Stimulated activated CD4-positive, alpha-beta T cell treated with anti-CD3 and anti-CD28 coated beads, Interleukin-2, amount 100 ng/mL, for 48 hours (primary cell): ENCODE measurements around the gene GABBR1.

ENCODE experiments used
- DNase-seq, 2 donors: peaks; one replicate each; pipeline ENCODE4 v3.0.0-alpha.2; 2020

The GABBR1 gene

GRCh38 chr6:29652198-29652584, 19.2 kb upstream of the GABBR1 start:
- DNase-seq = no peak

DNA sequence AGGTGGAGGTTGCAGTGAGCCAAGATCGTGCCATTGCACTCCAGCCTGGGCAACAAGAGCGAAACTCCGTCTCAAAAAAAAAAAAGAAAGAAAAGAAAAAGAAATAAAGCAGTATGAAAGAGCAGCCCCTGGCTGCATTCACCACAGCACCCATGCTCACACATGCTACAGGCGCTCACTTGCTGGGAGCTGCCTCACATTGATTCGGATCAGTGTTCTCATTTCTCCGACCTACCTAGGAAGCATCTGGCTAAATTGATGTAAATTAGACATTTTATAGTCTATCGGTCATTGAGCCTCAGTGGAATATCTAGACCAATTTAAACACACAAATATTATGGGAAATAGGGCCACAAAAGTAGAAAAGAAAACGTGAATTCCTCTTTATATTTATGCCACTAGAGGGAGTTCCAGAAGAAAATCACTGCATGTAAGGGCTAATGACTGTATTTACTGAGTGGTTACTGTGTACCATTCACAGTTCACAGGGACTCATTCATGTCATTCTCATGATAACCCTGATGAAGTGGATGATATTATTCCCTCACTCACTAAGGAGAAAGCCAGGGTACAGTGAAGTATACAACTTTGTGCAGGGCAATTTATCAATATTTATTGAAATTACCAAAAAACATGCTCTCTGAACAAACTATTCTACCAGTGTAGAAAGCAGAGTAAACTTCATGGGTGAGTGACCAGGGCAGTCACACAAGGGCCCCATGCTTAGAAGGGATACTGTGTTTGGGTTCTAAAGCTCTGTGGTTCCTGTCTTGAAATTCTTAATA, 18.6 kb upstream of the GABBR1 start:
- DNase-seq = no peak

- peak; percentile 98 to 100 for DNase-seq
Measured at GRCh38 chr6:29649701-29650673, 17.0 kb upstream of the GABBR1 start.

DNA sequence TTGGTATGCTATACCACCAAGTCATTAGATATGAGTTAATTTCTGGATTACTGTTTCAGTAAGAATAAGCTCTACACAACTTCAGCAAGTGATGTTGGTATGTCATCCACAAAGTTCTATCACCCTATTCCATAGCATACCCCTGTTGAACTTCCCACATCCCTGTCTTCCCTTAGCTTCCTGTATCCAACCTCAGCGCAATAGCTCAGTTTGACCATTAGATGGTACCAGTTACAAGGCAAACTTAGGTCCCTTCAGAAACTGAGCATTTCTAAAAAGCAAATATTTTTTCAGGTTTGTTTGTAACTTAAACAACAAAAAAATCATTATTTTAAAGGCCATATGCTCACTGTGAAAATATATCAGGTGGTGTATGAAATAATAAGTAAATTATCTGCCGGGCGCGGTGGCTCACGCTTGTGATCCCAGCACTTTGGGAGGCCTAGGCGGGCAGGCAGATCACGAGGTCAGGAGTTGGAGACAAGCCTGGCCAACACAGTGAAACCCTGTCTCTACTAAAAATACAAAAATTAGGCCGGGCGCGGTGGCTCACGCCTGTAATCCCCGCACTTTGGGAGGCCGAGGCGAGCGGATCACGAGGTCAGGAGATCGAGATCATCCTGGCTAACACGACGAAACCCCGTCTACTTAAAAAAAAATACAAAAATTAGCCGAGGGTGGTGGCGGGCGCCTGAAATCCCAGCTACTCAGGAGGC, 15.1 kb upstream of the GABBR1 start:
- no peak for DNase-seq

GRCh38 chr6:29641430-29642148, 8.6 kb upstream of the GABBR1 start:
- DNase-seq = no peak

DNA sequence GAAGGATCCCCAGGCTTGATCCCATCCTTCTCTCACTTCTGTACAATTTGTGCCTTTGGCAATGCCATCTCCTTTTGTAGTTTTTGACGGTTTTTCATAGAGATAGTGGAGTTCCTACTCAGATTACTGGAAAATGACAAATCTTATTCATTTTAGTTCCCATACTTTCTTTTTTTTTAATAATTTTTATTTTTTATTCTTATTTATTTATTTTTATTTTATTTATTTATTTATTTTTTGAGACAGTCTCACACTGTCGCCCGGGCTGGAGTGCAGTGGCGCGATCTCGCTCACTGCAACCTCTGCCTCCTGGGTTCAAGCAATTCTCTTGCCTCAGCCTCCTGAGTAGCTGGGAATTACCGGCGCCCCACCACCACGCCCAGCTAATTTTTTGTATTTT, 4.3 kb upstream of the GABBR1 start:
- no peak for DNase-seq

DNA sequence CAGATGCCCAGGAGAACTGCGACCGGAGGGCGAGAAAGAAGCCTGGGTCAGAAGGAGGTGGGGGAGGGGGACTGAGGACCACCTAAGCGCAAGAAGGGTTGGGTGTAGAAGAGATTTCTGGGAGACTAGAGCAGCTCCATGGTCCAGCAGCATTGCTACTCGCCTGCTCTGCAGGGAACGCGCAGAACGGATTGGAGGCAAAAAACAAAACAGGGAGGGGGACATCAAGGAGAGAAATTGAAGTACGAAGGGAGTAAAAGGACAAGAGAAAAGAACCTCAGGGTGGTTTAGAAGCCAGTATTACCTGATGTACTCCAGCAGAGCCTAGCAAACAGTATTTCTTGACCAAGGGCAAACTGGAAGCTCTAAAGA, 537 bp upstream of the GABBR1 start:
- no peak for DNase-seq

- peak in 1 of 2 donors; percentile 34 for DNase-seq
Measured at GRCh38 chr6:29631860-29632731, 887 bp downstream of the GABBR1 start.

DNA sequence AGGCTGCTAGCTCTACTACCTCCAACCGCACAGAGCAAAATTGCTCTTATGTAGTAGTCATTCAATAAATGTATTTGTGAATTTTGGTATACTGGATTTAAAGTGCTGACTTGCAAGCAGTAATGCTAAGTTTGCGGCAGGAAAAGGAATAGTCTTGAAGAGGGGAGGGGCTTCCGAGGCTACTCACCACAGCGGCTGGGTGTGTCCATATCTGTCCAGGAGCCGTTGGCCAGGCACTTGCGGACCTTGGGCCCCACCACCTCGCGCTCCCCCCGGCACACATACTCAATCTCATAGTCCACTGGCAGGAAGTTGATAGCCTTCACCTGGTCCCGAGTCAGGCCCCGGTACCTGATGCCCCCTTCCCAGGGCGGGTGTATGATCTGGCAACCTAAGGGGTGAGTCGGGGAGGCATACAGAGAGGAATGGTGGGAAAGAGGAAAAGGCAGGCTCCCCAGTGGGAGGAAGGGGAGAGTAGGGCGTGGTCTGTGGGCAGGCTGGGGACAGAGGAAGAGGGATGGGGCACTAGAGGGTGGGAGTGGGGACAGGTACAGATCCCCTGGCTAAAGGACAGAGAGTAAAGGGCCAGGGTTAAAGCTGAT, 1.7 kb downstream of the GABBR1 start:
- DNase-seq = no peak

DNA sequence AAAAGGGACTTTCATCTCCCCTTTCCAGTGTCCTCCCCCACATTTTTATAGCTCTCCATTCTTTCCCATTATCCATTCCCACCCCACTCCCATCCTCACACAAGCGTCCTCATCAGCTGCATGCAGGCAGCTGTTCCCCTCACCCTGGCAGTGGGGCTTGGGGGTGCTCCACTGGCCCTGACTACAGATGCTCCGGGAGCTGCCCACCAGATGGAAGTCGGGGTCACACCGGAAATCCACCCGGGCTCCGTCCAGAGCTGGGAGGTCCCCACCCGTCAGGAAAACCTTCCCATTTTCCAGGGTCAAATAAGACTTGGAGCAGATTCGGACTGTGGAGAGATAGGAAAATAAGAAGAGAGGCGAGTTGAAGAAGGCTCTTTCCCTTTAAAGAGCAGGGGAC, 2.7 kb downstream of the GABBR1 start:
- DNase-seq = no peak

- no peak for DNase-seq
Measured at GRCh38 chr6:29629571-29629970, 3.4 kb downstream of the GABBR1 start.

DNA sequence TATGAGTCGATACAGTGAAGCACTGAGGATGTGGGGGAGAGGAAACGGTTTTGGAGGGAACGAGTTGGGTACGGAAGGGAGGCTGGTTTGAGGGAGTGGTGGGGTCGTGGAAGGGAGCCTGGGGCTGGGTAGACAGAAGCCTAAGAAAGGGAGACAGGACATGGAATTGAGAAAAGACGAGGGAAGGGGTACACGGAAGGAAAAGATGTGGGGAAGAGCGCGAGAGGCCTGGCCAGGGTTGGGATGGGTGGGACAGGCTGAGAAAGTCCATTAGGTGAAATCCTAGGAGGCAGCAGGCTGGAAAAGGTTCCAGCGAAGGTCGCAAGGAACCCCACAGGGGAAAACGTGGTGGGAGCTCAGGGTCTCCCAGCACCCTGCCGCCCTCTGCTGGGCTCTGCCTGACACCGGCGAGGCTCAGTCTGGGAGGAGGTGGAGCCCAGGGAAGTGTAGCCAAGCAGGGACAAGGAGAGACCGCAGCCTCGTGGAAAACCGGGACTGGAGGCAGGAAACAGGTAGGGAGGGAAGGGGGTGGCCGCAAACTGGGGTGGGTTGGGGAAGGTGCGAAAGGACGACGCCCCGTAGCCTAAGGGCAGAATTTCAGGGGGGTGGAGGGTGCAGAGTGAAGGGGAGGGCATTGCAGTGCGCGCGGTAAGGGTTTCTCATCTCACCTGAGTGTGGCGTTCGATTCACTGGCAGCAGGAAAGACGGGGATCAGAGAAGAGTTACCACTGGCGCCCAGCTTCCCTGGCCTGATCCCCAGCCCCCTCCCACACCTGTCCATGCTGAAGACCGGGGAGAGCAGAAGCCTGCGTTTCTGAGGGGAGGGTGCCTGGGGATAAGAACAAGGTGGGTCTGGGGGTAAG, 4.3 kb downstream of the GABBR1 start:
- peak; percentile 55 to 63 for DNase-seq

DNA sequence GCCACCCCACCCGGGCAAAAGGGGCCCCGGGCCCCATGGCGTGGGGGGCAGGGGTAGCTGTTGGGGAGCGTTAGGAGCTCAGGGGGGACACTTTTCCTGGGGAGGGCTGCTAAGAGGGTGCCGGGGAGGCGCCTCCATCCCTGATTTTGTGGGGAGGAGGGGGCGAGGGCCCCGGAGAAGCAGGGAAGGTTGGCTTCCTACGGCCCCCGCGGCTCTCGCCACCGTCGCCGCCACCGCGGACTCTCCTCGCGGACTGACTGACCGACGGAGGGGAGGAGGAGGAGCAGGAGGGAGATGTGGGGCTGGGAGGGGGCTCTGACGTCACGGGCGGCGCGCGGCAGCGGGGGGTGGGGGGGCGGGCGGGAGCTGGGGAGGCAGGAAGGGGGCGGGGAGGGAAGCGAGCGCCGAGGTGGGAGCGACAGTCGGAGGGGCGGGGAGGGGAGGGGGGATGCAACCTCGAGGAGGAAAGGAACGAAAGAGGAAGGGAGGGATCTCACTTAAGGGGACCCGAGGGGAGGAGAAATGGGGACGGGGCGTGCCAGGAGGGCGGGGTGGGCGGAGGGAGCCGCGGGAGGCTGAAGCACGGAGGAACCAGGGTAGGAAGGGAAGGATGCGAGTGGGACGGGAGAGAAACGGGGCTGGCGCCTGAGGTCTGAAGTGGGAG, 5.1 kb downstream of the GABBR1 start:
- DNase-seq = peak; percentile 23 to 37

GRCh38 chr6:29626948-29627754, 5.8 kb downstream of the GABBR1 start:
- no peak for DNase-seq

- DNase-seq = no peak
Measured at GRCh38 chr6:29625337-29625930, 7.5 kb downstream of the GABBR1 start.

DNA sequence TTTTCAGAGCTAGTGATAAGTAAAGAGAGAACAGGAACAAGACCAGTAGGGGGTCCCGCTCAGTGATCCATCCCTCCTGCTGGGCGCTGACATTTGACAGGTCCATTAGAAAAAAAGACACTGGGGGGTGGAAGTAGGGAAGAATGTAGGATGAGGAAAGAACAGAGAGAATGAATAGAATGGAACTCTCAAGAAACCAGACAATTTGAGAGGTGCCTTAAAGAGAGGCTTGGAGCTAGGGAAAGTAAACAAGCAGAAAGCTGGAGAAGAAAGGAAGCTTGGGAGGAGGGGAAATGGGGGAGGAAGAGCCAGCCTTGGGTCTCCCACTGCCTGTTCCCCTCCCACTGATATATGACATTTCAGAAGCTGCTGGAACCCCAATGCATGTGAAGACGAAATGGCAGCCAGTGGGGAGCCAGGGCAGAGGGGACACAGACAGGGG, 8.4 kb downstream of the GABBR1 start:
- no peak for DNase-seq

DNA sequence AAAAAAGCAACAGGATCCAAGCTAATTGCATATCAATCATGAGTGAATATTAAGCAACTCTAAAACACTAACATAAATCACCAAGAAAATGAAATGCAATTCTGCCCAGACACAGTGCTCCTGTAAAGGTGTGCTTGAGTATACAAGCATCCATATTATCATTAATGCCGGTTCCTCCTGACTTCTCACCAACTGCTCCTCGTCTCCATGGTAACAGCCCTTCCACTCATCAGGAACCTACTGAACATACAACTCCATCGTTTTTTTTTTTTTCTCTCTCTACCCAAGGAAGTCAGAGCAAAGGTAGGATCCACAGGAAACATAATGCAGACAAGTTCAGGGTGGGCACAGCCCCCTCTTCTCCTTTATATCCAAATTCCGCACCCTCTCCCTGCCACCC, 12.4 kb downstream of the GABBR1 start:
- no peak for DNase-seq

GRCh38 chr6:29619578-29620160, 13.3 kb downstream of the GABBR1 start:
- DNase-seq = no peak
